GM12864 (cell line): Measurements from ENCODE around the gene PELI2.

Source experiments
- DNase-seq: peaks from one replicate; pipeline ENCODE4 v3.0.0-alpha.2; 2011; ENCODE audit warnings: low read depth
- H3K4me3 ChIP-seq: 2 replicates; pipeline ENCODE4 v1.5.1; 2011; ENCODE audit warnings: mild to moderate bottlenecking, low read depth, low read length, control low read depth
- TF ChIP-seq, protein P1 (sequence below): IDR thresholded peaks from 2 replicates; pipeline ENCODE4 v1.5.1; 2011; ENCODE audit warnings: low read depth, mild to moderate bottlenecking, moderate library complexity, low read length, control low read depth, inconsistent platforms; ENCODE audit errors: missing control alignments

Gene PELI2

DNA sequence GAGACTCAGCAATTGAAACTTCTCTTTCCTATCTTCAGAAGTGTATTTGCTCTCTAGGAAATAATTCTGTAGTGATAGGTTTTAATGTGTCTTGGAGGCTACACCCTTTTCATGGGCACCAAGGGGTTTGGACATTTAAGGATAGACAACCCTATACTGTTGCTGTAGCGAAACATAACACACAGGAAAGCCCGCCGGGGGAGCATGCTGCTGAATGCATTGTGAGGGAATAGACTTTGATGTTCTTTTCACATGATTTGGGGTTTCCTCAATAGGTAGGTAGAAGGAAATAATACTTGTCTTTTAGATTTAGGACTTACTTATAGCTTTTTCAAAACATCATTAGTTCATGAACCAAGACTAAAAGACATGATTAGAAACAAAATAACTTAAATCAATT is 97.0 kb downstream of the PELI2 start:
- TF ChIP-seq, protein P1, sequence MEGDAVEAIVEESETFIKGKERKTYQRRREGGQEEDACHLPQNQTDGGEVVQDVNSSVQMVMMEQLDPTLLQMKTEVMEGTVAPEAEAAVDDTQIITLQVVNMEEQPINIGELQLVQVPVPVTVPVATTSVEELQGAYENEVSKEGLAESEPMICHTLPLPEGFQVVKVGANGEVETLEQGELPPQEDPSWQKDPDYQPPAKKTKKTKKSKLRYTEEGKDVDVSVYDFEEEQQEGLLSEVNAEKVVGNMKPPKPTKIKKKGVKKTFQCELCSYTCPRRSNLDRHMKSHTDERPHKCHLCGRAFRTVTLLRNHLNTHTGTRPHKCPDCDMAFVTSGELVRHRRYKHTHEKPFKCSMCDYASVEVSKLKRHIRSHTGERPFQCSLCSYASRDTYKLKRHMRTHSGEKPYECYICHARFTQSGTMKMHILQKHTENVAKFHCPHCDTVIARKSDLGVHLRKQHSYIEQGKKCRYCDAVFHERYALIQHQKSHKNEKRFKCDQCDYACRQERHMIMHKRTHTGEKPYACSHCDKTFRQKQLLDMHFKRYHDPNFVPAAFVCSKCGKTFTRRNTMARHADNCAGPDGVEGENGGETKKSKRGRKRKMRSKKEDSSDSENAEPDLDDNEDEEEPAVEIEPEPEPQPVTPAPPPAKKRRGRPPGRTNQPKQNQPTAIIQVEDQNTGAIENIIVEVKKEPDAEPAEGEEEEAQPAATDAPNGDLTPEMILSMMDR, result no peak
- no peak overlapping the region for H3K4me3 ChIP-seq
- DNase-seq, result no peak

DNA sequence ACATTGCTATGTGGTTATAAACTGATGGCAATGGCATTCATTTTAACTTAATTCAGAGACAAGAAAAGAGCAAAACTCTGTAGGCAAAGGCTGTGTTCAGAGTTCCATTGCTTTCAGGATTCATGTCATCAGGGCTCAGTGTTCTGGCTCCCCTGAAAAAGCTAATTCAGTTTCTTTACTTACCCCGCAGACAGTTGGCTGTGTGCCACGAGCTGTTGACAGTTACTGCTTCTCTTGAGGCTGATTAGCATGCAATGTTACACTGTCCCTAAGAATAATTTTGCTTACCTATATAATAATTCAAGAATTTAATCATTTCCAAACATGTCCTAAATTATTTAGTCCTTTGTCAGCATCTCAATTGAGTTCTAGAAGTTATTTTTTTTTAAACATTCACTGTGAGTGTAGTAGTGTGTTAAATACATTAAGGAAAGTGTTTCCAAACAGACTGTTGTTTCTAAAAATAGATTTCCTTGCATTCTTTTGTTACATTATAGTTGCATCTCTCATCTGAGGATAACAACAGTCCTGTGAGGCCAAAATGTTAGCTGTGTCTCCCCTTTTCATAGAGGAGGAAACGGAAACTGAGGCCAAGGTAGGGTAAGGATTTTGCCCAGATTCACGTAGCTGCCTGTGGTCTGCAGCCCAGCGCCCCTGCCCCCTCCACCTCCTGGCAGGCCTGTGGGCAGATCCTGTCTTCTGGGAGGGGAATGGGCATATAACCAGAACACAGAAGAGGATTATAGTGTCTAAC is 98.6 kb downstream of the PELI2 start:
- TF ChIP-seq, protein P1, result no peak
- no peak overlapping the region for H3K4me3 ChIP-seq
- no peak for DNase-seq

DNA sequence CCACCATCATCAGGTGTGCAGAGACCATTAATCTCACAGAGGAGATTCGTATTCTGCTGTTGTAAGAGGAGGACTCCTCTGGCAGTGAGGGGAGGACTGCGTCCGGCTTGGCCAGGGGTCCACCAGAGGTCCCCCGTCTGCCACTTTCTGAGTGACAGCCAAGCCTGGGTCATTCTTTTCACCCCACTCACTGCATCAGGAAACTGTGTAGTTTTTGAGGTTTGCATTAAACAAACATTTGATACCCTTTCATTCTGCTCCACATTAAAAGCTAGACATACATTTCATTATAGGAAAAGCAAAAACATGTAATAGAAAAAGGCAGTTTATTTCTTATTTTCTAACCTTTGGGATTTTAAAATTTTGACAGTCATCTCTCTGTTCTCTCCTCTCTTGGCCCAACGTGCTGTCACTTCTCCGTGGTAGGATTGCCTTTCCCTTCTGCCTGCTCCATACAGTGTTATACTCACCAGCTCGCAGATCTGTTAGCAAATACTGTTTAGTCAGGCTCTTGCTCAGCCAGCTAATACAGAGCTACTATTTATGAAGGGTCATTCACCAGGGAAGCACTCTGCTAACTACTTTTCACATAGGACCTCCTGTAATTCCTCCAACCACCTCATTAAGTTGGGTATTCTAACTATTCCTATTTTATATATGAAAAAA is 99.3 kb downstream of the PELI2 start:
- DNase-seq, result no peak
- H3K4me3 ChIP-seq, result no peak overlapping the region
- TF ChIP-seq, protein P1, result no peak

DNA sequence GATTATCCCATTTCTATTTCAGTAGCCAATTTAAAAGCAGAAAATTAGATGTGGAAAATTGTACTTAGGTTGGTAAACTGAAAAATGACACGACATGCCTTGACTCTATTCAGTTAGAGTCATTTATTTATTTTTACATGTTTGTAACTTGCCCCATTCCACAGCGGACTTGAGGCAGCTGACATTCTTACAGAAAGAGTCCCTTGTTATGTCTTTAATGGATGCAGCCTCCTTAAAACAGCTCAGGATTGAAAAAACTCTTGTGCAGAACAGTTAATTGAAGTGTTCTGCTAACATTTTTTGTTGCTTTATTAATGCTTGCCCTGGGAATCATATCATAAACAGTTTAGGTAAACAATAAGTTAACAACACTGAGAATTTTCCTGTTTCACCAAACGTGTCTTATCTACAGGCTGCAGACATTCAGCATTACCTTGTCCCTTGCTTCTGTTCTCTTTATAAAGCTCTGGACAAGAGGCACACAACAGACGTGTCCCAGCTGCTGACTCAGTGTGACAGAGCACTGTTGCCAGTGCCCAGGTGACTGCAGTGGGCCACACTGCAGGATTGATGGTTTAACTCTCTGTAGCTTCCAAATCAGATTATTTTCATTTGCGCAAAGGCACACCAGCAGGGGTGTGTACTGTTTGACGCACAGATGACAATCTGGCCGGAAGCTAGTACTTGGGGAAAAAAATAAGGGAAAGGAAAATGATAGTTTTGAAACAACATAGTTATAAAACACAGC is 101.6 kb downstream of the PELI2 start:
- DNase-seq, result no peak
- TF ChIP-seq, protein P1, result no peak
- H3K4me3 ChIP-seq, result no peak overlapping the region

DNA sequence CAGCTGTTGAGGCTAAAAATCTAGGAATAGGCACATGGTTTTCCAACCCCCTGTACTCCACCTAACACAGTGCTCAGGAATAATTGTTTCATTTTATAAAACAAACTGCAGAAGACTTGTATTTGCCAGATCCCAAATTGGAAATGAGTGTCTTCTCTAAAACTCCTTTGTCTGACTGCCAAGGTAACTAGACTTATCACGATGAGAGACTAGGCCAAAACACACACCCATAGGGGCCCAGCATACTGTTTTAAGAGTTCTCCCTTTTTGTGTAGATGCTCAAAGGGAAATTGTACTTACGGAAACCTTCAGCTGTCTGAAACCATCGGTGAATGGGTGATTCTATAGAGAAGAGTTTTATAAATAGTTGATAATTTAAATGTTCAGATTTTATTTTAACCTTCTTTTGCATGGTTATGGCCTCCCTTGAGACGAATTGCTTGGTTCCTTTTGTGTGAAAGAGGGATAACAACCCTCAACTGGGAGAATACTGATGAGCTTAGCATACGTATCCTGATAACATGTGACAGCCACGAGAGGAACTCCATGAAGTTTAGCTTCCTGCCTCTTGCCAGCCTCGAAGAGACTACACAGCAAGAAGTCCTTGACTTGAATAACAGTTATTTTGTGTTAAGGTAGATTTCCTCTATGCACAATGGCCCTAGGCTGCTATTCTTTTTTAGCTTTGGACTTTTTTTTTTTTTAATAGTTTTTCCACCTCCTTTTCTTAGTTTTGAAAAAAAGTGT is 103.3 kb downstream of the PELI2 start:
- TF ChIP-seq, protein P1, result no peak
- no peak for DNase-seq
- no peak overlapping the region for H3K4me3 ChIP-seq

DNA sequence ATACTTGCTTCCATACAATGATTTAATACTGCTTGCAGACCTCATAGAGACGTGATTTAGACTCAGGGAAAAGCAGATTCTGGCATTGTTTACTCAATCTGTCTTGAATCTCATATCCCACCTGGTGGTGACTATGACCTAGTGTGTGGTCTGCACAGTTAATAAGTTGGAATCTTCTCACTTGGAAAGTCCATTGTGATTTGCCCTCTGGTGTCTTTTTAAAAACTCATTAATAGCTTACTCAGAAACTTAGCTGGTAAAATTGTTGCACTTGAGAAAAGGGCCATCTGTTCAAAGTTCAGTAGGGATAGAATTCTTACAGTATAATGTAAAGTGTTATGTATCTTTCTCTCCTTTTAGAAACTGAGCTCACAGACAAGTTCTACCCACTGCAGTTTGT is 106.0 kb downstream of the PELI2 start:
- no peak overlapping the region for H3K4me3 ChIP-seq
- TF ChIP-seq, protein P1, result no peak
- DNase-seq, result no peak
